Stimulated activated naive B cell treated with anti-CD40 and anti-IgM and Interleukin-4, amounts not matched to agents 10 μg/mL and 1 μg/mL and 100 μg/mL, for 72 hours (primary cell): ENCODE measurements around the gene AVPI1.
"Not testable (repeated sequence)": the region's sequence is repeated elsewhere in the genome, so short reads cannot be mapped to it uniquely, and the experiment has no call there.

Experiments
- ATAC-seq, 2 donors: fragments of 150-1000 bp; cut with Tn5 transposase; replicated peaks; 2 replicates each; pipeline ENCODE4 v1.10.0; 2021; ENCODE audit warnings: moderate library complexity in 1 of 2
- DNase-seq: peaks from one replicate; pipeline ENCODE4 v3.0.0; 2021
- H3K27ac Mint-ChIP-seq: one replicate; pipeline ENCODE4 v1.8.0; 2022; ENCODE audit warnings: mild to moderate bottlenecking, mixed read lengths
- H3K27me3 Mint-ChIP-seq, 2 donors: one replicate each; pipeline ENCODE4 v1.8.0; 2022; ENCODE audit warnings: mixed read lengths in 2 of 2
- H3K36me3 Mint-ChIP-seq, 2 donors: one replicate each; pipeline ENCODE4 v1.8.0; 2022; ENCODE audit warnings: mixed read lengths in 2 of 2, mild to moderate bottlenecking in 1 of 2
- H3K4me1 Mint-ChIP-seq, 2 donors: one replicate each; pipeline ENCODE4 v1.8.0; 2022; ENCODE audit warnings: mixed read lengths in 2 of 2, mild to moderate bottlenecking in 1 of 2
- H3K4me3 Mint-ChIP-seq, 2 donors: one replicate each; pipeline ENCODE4 v1.8.0; 2022; ENCODE audit warnings: mild to moderate bottlenecking in 2 of 2, mixed read lengths in 2 of 2, moderate library complexity in 1 of 2
- H3K9me3 Mint-ChIP-seq, 2 donors: one replicate each; pipeline ENCODE4 v1.8.0; 2022; ENCODE audit warnings: mixed read lengths in 2 of 2, mild to moderate bottlenecking in 1 of 2

The AVPI1 gene

DNA sequence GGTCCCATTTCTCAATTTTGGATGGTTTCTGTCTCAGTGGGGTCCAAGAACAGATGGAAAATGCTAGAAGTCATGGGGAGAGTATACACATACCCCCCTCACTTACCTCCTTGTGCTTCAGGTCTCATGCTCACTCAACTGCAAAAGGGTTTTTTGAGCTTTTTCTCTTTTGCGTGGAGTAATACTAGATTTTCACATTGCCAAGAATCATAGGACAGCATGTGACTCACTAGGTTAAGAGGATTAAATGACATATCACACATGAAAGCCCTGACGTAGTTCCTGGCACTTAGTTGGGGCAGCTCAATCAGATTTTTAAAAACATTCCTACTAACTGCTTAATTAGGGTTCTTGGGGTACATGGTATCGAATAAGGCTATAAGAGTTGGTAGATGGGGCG is 42.1 kb downstream of the AVPI1 start:
- H3K36me3 Mint-ChIP-seq, result peaks cover 18 to 33% of the 10 kb centered on the region in 2 donors
- DNase-seq (no peak), ATAC-seq (no peak)
- no peaks in the 10 kb centered on the region for H3K27me3 Mint-ChIP-seq
- peaks cover 22 to 51% of the 10 kb centered on the region in 2 donors for H3K4me1 Mint-ChIP-seq
- no peak overlapping the region for H3K4me3 Mint-ChIP-seq
- H3K9me3 Mint-ChIP-seq, result peaks cover 0 to 2% of the 10 kb centered on the region in 2 donors
- peak overlapping the region; percentile 62 for H3K27ac Mint-ChIP-seq

DNA sequence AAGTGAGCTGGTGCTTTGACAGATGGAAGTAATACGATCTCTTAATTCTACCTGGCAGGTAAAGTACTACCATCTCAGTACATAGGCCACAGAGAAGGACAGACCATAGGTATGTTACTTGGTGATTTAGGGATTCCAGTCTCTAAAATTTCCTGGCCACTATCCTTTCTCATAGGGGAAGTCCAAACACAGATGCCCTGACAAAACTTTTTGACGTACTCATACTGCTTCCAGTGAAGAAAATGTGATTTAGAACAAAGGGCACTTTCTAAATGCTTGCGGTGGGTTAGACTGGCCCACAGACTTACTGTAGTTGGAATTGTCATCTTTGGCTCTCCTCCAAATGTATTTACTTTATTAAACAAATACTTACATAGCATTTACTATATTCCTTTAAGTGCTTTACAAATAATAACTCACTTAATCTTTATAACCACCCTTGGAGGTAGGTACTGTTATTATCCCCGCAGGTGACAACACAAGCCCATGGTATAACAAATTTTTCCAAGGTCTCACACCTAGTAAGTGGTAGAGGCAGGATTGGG is 43.5 kb downstream of the AVPI1 start:
- peaks cover 16 to 43% of the 10 kb centered on the region in 2 donors for H3K4me1 Mint-ChIP-seq
- ATAC-seq (no peak), DNase-seq (no peak)
- peak overlapping the region; percentile 72 to 90 for H3K4me3 Mint-ChIP-seq
- peaks cover 0 to 2% of the 10 kb centered on the region in 2 donors for H3K9me3 Mint-ChIP-seq
- H3K27me3 Mint-ChIP-seq, result no peaks in the 10 kb centered on the region
- peak overlapping the region; percentile 75 for H3K27ac Mint-ChIP-seq
- H3K36me3 Mint-ChIP-seq, result peaks cover 18 to 33% of the 10 kb centered on the region in 2 donors

DNA sequence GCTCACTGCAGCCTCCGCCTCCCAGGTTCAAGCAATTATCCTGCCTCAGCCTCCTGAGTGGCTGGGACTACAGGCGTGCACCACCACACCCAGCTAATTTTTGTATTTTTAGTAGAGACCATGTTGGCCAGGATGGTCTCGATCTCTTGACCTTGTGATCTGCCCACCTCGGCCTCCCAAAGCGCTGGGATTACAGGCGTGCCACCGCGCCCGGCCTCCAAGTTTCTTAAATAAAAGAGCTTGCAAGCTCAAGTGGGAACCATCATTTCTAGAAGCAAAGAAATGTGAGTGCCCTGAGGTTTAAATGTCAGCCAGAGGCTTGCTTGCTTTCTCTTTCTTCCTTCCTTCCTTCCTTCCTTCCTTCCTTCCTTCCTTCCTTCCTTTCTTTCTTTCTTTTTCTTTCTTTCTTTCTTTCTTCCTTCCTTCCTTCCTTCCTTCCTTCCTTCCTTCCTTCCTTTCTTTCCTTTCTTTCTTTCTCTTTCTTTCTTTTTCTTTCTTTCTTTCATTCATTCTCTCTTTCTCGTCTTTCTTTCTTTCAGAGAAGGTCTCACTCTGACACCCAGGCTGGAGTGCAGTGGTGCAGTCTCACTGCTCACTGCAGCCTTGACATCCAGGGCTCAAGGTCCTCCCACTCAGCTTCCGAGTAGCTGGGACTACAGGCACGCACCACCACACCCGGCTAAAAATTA is 44.4 kb downstream of the AVPI1 start:
- not testable (repeated sequence) for ATAC-seq, H3K9me3 Mint-ChIP-seq, DNase-seq, H3K27me3 Mint-ChIP-seq
- H3K4me1 Mint-ChIP-seq, result peaks cover 13 to 34% of the 10 kb centered on the region in 2 donors
- peaks cover 16 to 30% of the 10 kb centered on the region in 2 donors for H3K36me3 Mint-ChIP-seq
- H3K27ac Mint-ChIP-seq, result peak overlapping the region; percentile 75
- H3K4me3 Mint-ChIP-seq, result peak overlapping the region; percentile 72 to 90

- peaks cover 13 to 27% of the 10 kb centered on the region in 2 donors for H3K36me3 Mint-ChIP-seq
- peak overlapping the region; percentile 90 to 96 for H3K4me3 Mint-ChIP-seq
- DNase-seq, result peak; percentile 35
- peak overlapping the region; percentile 96 for H3K27ac Mint-ChIP-seq
- H3K9me3 Mint-ChIP-seq, result peaks cover 0 to 2% of the 10 kb centered on the region in 2 donors
- peak; percentile 32 to 48 for ATAC-seq
- H3K4me1 Mint-ChIP-seq, result peaks cover 11 to 31% of the 10 kb centered on the region in 2 donors
- H3K27me3 Mint-ChIP-seq, result no peaks in the 10 kb centered on the region
Observed at GRCh38 chr10:97640868-97641811, 45.9 kb downstream of the AVPI1 start.

DNA sequence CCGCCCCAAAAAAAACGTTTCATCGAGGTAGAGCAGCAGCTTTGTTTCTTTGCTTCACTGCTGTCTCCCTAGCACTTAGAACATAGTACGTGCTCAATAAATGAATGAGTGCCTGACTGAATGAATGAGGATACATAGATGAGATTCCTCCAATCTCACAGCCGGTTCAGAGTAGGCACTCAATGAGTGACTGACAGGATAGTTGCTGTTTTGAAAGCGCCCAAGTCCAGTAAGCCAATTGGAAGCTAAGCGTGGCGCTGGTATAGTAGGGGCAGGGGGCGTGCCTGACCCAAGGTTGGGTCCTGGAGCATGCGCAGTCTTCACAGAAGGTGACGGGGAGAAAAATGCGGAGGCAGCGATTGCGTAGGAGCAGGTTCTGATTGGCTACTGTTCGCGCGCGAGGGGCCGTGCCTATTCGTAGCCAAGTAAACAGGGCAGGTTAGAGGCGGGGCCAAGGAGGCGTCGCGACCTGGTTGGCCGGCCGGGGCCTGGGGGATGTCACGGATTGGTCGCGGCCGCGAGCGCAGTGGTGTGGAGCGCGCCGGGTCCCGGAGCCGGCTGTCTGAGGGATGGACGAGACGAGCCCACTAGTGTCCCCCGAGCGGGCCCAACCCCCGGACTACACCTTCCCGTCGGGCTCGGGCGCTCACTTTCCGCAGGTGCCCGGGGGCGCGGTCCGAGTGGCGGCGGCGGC is 46.7 kb downstream of the AVPI1 start, which contains the start of gene PI4K2A:
TSS of gene PI4K2A (plus strand) at position 498 of the 694 bp plus-strand sequence. CDS start at position 570, 72 bp downstream.
- ATAC-seq (peak; percentile 96 to 98), DNase-seq (peak; percentile 99)
- H3K4me1 Mint-ChIP-seq, result peaks cover 11 to 30% of the 10 kb centered on the region in 2 donors
- peak within 1 kb of the TSS; percentile 96 for H3K27ac Mint-ChIP-seq
- H3K36me3 Mint-ChIP-seq, result peaks cover 13 to 22% of the 10 kb centered on the region in 2 donors
- H3K9me3 Mint-ChIP-seq, result peaks cover 0 to 2% of the 10 kb centered on the region in 2 donors
- H3K27me3 Mint-ChIP-seq, result no peaks in the 10 kb centered on the region
- peak within 1 kb of the TSS; percentile 90 to 96 for H3K4me3 Mint-ChIP-seq

DNA sequence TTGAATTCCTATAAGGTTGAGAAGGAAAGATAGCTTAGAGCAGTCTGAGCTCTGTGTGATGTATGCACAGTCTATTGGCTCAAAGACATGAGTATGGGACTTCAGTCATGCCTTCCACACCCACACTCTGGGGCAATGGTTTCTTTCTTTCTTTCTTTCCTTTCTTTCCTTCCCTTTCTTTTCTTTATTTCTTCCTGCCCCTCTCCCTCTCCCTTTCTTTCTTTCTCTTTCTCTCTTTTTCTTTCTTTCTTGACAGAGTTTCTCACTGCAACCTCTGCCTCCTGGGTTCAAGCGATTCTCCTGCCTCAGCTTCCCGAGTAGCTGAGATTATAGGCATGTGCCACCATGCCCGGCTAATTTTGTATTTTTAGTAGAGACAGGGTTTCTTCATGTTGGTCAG is 48.0 kb downstream of the AVPI1 start:
- not testable (repeated sequence) for DNase-seq, H3K27ac Mint-ChIP-seq, H3K9me3 Mint-ChIP-seq, H3K27me3 Mint-ChIP-seq, ATAC-seq, H3K4me3 Mint-ChIP-seq
- Mint-ChIP-seq H3K36me3 (peaks cover 6 to 13% of the 10 kb centered on the region in 2 donors), H3K4me1 (peaks cover 11 to 24% of the 10 kb centered on the region in 2 donors)

GRCh38 chr10:97635577-97635976 is 51.5 kb downstream of the AVPI1 start:
- Mint-ChIP-seq H3K9me3 (peaks cover 0 to 2% of the 10 kb centered on the region in 2 donors), H3K36me3 (peaks cover 2 to 6% of the 10 kb centered on the region in 2 donors), H3K27ac (no peak overlapping the region), H3K4me1 (peaks cover 13 to 20% of the 10 kb centered on the region in 2 donors), H3K27me3 (peaks cover 0 to 4% of the 10 kb centered on the region in 2 donors), H3K4me3 (no peak overlapping the region)
- ATAC-seq (no peak), DNase-seq (no peak)

GRCh38 chr10:97633921-97634320 is 53.1 kb downstream of the AVPI1 start:
- Mint-ChIP-seq H3K9me3 (no peaks in the 10 kb centered on the region), H3K36me3 (peaks cover 2 to 6% of the 10 kb centered on the region in 2 donors), H3K4me3 (peak overlapping the region; percentile 93 to 97), H3K4me1 (peaks cover 10 to 16% of the 10 kb centered on the region in 2 donors), H3K27me3 (peaks cover 0 to 4% of the 10 kb centered on the region in 2 donors), H3K27ac (peak overlapping the region; percentile 54)
- DNase-seq (peak; percentile 5), ATAC-seq (peak in 1 of 2 donors; percentile 52)

DNA sequence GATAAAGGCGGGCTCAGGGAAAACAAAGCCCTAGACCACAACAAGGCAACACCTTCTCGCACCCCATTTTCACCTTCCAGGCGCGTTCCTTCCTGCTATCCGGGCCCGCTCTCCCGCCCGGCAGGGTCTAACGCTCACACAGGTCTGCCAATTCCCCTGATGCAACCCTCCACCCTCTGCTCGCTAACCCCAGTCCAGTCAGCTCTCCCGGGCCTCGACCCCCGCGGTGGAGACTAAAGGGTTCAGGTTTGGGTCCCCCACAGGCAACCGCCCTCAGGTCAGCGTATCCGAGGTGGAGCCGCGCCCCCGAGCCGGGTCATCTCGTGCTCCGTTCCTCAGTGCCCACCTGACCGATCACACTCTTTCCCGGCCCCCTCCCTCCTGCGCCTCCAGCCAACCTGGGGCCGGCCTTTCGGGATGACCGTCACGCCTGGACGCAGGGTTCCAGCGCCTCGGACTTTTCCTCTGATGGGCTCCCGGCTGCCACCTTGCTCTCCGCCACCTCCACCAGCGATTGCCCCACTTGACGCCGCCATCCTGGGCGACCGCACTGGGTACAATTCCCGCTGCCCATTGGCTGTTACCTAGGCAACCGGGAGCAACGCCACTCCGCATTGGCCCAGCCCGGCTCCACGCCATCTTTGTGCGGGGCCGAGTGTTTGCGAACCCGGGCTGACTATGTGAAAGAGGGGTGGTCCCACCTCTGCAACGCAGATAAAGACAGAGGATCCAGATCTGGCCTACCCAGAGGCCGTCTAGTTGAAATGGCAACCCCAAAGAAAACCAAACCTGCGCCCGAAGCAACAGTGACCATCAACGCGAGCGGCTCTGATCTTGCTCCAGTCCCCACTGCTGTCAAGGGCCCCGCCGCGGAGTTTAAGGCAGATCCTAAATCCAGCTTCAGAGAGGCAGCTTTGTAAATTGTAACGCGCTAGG is 53.8 kb downstream of the AVPI1 start, which contains the start of gene MORN4:
TSS of gene MORN4 (minus strand) at position 552 of the 936 bp plus-strand sequence. CDS start 13,847 bp downstream, outside the sequence.
- H3K27ac Mint-ChIP-seq, result peak within 1 kb of the TSS; percentile 93
- H3K4me3 Mint-ChIP-seq, result peak within 1 kb of the TSS; percentile 93 to 97
- ATAC-seq (peak; percentile 99 to 100), DNase-seq (peak; percentile 88)
- peaks cover 10 to 16% of the 10 kb centered on the region in 2 donors for H3K4me1 Mint-ChIP-seq
- peaks cover 2 to 6% of the 10 kb centered on the region in 2 donors for H3K36me3 Mint-ChIP-seq
- H3K9me3 Mint-ChIP-seq, result no peaks in the 10 kb centered on the region
- peaks cover 0 to 4% of the 10 kb centered on the region in 2 donors for H3K27me3 Mint-ChIP-seq

DNA sequence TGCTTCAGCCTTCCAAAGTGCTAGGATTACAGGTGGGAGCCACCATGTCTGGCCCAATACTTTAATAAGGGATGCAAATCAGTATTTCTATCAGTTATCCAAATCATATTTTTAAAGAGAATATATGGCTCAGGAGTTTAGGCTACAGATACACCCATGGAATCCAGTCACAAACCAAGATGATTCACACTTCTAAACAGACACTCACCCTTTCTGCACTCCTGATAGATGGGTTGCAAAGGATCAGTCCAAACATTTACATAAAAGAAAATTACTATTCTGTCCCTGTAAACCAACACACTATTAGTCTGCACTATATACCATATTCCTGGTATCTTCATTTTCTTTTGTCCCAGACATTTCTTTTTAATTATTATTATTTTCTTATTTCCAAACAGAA is 55.9 kb downstream of the AVPI1 start:
- Mint-ChIP-seq H3K27me3 (peaks cover 0 to 4% of the 10 kb centered on the region in 2 donors), H3K9me3 (no peaks in the 10 kb centered on the region), H3K4me1 (peaks cover 10 to 16% of the 10 kb centered on the region in 2 donors), H3K36me3 (peaks cover 2 to 6% of the 10 kb centered on the region in 2 donors), H3K4me3 (no peak overlapping the region), H3K27ac (no peak overlapping the region)
- no peak for DNase-seq
- ATAC-seq, result no peak

- H3K9me3 Mint-ChIP-seq, result no peaks in the 10 kb centered on the region
- no peak for ATAC-seq
- no peak overlapping the region for H3K4me3 Mint-ChIP-seq
- H3K4me1 Mint-ChIP-seq, result peaks cover 10 to 16% of the 10 kb centered on the region in 2 donors
- DNase-seq, result no peak
- H3K27ac Mint-ChIP-seq, result peak overlapping the region; percentile 47
- H3K36me3 Mint-ChIP-seq, result peaks cover 2 to 6% of the 10 kb centered on the region in 2 donors
- H3K27me3 Mint-ChIP-seq, result peaks cover 0 to 4% of the 10 kb centered on the region in 2 donors
Observed at GRCh38 chr10:97629289-97629688, 57.8 kb downstream of the AVPI1 start.

GRCh38 chr10:97628228-97628627 is 58.8 kb downstream of the AVPI1 start:
- Mint-ChIP-seq H3K27me3 (peaks cover 0 to 2% of the 10 kb centered on the region in 2 donors), H3K36me3 (peaks cover under 1 to 4% of the 10 kb centered on the region in 2 donors), H3K4me1 (peaks cover 5 to 7% of the 10 kb centered on the region in 2 donors), H3K27ac (no peak overlapping the region), H3K4me3 (no peak overlapping the region), H3K9me3 (no peaks in the 10 kb centered on the region)
- no peak for DNase-seq
- ATAC-seq, result no peak
